Adipocyte (in vitro differentiated cells): Measurements from ENCODE around the gene FHL2.
A peak's percentile ranks its signal among the peaks of the same experiment; 100 is the strongest.
"Not testable (repeated sequence)": the region's sequence is repeated elsewhere in the genome, so short reads cannot be mapped to it uniquely, and the experiment has no call there.

Experiments used
- DNase-seq: peaks from one replicate; pipeline ENCODE4 v3.0.0-alpha.2; 2015; ENCODE audit warnings: low read depth
- H3K27me3 ChIP-seq: replicated peaks from 2 replicates; pipeline ENCODE4 v1.7.0; 2013; ENCODE audit warnings: mild to moderate bottlenecking, low read length, moderate library complexity; ENCODE audit not compliant: control insufficient read depth, insufficient read depth
- H3K36me3 ChIP-seq: 2 replicates; pipeline ENCODE4 v1.7.0; 2013; ENCODE audit warnings: low read length, mild to moderate bottlenecking, moderate library complexity; ENCODE audit not compliant: control insufficient read depth, insufficient read depth, severe bottlenecking
- H3K4me1 ChIP-seq: 2 replicates; pipeline ENCODE4 v1.7.0; 2013; ENCODE audit warnings: mild to moderate bottlenecking, low read length, moderate library complexity; ENCODE audit not compliant: control insufficient read depth, insufficient read depth
- H3K4me3 ChIP-seq: 2 replicates; pipeline ENCODE4 v1.7.0; 2013; ENCODE audit warnings: mild to moderate bottlenecking, low read length, moderate library complexity
- H3K9ac ChIP-seq: 2 replicates; pipeline ENCODE4 v1.7.0; 2013; ENCODE audit warnings: mild to moderate bottlenecking, low read length, moderate library complexity
- H3K9me3 ChIP-seq: 2 replicates; pipeline ENCODE4 v1.7.0; 2013; ENCODE audit warnings: mild to moderate bottlenecking, low read length, moderate library complexity; ENCODE audit not compliant: control insufficient read depth

Gene FHL2

DNA sequence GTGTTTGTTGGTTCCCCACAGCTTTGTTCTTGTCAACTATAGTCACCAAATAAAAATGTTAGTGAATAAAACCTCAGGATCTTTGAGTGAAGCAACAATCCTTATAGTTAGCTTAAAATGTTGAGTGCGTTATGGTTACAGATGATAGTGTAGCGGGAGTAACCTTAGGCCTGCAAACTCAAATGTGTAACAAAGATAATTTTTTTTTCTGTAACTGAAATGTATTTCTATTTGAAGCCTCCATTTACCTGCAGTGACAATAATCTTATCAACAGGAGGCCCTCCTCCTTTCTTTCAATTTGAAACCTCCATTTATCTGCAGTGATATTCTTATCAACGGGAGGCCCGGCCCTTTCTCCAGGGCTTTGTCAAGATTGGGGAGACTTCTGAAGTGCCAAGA, 64.6 kb downstream of the FHL2 start:
- DNase-seq = no peak
- Histone ChIP-seq H3K4me3 (no peak overlapping the region), H3K36me3 (peaks cover 8% of the 10 kb centered on the region), H3K27me3 (no peaks in the 10 kb centered on the region), H3K9ac (no peak overlapping the region), H3K4me1 (peaks cover 31% of the 10 kb centered on the region), H3K9me3 (no peaks in the 10 kb centered on the region)

DNA sequence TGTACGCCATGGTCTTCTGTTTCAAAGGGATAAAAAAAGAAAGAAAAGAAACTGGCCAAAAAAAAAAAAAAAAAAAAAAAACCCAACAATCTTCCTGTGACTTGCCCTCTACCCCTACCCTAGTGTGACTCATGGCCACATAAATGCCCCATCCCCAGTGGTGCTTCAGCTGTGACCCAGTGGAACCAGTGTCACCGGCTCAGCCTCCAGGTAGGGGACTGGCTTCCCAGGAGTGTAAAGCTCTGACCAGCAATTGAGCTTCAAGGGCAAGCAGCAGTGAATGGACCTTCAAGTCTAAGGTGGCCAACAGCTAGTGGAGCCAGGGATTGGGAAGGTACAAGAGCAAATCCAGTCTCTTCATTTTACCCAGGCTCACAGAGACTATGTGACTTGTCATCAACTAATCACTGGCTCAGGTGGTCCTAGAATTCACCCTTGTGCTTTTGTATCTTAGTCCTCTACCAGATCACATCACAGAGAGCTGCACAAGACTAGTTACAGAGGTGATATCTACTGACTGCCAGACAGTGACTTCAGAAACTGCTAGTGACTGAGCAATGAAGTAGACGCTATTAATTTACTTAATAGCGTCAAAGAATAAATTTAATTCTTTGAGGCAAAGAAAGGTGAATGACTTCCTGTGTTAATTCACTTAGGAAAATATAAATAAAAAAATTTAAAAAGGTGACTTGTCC, 68.0 kb downstream of the FHL2 start:
- Histone ChIP-seq H3K36me3 (peaks cover 8% of the 10 kb centered on the region), H3K4me1 (peaks cover 39% of the 10 kb centered on the region), H3K4me3 (no peak overlapping the region), H3K9me3 (no peaks in the 10 kb centered on the region), H3K27me3 (no peaks in the 10 kb centered on the region), H3K9ac (peak overlapping the region; percentile 91)
- no peak for DNase-seq

DNA sequence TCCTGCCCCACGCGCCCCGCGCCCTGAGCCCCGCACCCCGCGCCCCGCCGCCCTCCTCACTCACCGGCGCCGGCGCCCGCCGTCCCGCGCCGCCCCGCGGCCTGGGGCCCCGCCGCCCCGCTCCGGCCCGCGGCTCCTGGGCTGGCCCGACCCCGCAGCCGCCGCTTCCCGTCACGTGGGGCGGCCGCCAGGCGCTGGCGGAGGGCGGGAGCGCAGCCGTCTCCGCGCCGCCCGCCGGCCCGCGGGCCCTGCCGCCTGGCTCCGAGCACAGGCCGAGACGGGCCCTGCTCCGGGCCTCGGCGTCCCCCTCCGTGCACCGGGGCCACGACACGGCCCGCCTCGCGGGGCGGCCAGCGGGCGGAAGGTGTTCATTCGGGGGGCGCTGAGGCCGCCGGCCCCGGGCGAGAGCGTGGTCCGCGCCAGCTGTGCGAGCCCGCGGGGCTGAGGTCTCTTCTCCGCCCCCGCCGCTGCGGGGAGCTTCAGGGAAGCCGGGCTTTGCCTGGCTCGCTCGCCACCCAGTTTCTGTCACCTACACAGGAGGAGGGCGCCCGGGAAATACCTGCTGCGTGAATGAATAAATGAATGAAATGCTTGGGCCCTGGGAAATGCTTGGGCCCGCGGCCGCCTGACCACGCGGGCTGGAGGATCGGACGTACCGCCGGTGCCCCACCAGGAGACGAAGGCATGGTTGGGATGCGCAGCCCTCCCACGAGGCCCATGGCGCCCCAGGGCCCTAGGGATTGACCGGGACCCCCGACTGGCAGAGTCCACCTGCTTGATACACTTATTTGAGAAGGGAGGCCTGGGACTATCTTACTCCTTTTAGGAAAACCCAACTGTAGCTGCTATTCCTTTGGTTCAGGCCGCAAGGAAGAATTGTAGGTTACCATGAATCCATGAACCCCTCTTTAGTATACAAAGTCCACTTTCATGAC, 69.0 kb downstream of the FHL2 start, which contains the start of gene TGFBRAP1:
Gene TGFBRAP1 (minus strand): TSS at position 175 of the 935 bp plus-strand sequence. CDS start 21,434 bp downstream, outside the sequence.
- no peaks in the 10 kb centered on the region for H3K9me3 ChIP-seq
- H3K4me3 ChIP-seq = peak within 1 kb of the TSS; percentile 86
- peak within 1 kb of the TSS; percentile 91 for H3K9ac ChIP-seq
- H3K27me3 ChIP-seq = no peaks in the 10 kb centered on the region
- peaks cover 8% of the 10 kb centered on the region for H3K36me3 ChIP-seq
- DNase-seq = peak; percentile 87
- peaks cover 49% of the 10 kb centered on the region for H3K4me1 ChIP-seq

GRCh38 chr2:105329197-105329554, 69.7 kb downstream of the FHL2 start:
- no peaks in the 10 kb centered on the region for H3K27me3 ChIP-seq
- peaks cover 3% of the 10 kb centered on the region for H3K36me3 ChIP-seq
- peak overlapping the region; percentile 86 for H3K4me3 ChIP-seq
- H3K9me3 ChIP-seq = no peaks in the 10 kb centered on the region
- no peak for DNase-seq
- H3K4me1 ChIP-seq = peaks cover 49% of the 10 kb centered on the region
- H3K9ac ChIP-seq = peak overlapping the region; percentile 76

DNA sequence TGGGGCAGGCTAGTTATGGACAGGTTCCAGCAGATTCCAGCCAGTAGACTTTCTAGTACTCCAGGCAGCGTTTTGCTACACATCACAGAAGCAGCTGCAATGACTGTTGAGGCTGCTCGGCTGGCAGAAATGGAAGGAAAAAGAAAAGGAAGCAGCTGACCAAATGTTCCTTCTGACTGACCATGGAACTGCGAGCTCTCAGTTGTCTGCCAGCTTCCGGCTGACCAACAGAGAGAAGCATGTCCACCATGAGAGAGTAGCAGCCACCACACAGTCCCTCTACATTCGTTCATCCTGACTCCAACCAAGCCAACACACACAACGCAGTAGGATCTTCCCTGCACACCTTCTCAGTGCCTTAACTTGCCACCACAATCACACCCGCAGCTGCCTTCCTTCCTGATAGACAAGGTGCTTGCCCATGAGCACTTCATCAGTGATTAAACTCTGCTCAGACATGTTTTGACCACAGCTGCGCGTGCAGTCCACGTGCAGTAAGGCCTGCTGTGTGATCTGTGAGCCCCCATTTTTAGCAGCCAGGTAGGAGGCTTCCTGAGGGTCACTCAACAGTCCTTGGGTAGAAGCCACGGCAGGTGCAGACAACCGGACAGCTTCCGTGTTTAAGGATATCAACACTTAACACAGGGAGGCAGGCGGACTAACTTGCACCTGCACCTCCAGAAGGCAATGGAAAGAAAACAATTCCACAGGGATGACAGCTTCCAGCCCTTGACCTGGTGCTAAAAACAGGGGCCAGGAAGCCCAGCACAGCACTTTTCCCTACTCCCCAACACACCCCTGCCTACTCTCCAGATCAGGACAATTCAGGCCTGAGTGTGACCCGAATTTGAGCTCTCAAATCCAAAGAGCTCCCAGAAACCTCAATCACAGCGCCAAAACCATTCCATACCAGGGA, 70.3 kb downstream of the FHL2 start:
- peak; percentile 40 for DNase-seq
- peak overlapping the region; percentile 86 for H3K4me3 ChIP-seq
- H3K36me3 ChIP-seq = no peaks in the 10 kb centered on the region
- no peaks in the 10 kb centered on the region for H3K9me3 ChIP-seq
- H3K4me1 ChIP-seq = peaks cover 49% of the 10 kb centered on the region
- H3K27me3 ChIP-seq = no peaks in the 10 kb centered on the region
- peak overlapping the region; percentile 76 for H3K9ac ChIP-seq

DNA sequence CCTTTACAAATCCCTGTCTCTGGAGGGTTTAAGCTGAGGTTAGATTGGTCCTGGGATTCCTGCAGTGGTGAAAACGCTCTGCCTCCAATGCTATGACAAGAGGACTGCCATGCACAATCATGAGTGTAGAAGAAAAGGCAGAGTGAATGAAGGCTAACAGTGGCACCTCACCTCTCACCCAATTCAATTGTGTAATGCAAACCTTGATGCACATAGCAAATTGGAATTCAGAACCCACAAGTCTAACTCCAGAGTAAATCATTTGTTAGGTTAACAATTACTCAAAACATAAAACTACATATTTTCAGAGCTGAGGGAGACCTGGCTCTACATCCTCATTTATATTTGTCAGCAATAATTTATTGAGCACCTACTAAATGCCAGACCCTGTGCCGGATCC, 71.2 kb downstream of the FHL2 start:
- no peaks in the 10 kb centered on the region for H3K9me3 ChIP-seq
- H3K4me3 ChIP-seq = peak overlapping the region; percentile 86
- peaks cover 49% of the 10 kb centered on the region for H3K4me1 ChIP-seq
- no peaks in the 10 kb centered on the region for H3K27me3 ChIP-seq
- DNase-seq = no peak
- no peaks in the 10 kb centered on the region for H3K36me3 ChIP-seq
- H3K9ac ChIP-seq = no peak overlapping the region

- peaks cover 49% of the 10 kb centered on the region for H3K4me1 ChIP-seq
- H3K9me3 ChIP-seq, H3K4me3 ChIP-seq, H3K9ac ChIP-seq, H3K36me3 ChIP-seq, H3K27me3 ChIP-seq, DNase-seq: not testable (repeated sequence)
Measured at GRCh38 chr2:105327271-105327670, 71.6 kb downstream of the FHL2 start.

- H3K9me3 ChIP-seq = no peaks in the 10 kb centered on the region
- no peaks in the 10 kb centered on the region for H3K36me3 ChIP-seq
- peaks cover 44% of the 10 kb centered on the region for H3K4me1 ChIP-seq
- no peak overlapping the region for H3K9ac ChIP-seq
- peak; percentile 61 for DNase-seq
- H3K4me3 ChIP-seq = no peak overlapping the region
- H3K27me3 ChIP-seq = no peaks in the 10 kb centered on the region
Measured at GRCh38 chr2:105325389-105325963, 73.4 kb downstream of the FHL2 start.

GRCh38 chr2:105324732-105325131, 74.1 kb downstream of the FHL2 start:
- Histone ChIP-seq H3K36me3 (no peaks in the 10 kb centered on the region), H3K4me3 (no peak overlapping the region), H3K27me3 (no peaks in the 10 kb centered on the region), H3K9ac (no peak overlapping the region), H3K4me1 (peaks cover 39% of the 10 kb centered on the region), H3K9me3 (no peaks in the 10 kb centered on the region)
- DNase-seq = peak; percentile 87

DNA sequence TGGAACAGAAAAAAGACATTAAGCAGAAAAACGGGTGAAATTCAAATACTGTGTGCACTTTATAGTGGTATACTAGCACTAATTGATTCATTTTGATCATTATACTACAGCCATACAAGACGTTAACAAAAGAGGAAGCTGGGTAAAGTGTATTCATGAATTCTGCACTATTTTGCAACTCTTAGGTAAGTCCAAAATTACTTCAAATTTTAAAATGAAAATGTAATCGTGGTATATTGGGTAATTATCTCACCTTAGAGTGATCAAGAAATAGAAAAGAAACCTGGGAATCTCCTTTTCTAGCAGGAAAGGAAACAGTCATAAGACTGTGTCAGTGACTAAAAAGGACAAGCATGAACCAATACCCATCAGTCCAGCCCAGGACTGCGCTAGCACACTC, 74.8 kb downstream of the FHL2 start:
- no peaks in the 10 kb centered on the region for H3K27me3 ChIP-seq
- no peak for DNase-seq
- H3K9ac ChIP-seq = no peak overlapping the region

More for the DNA sequence above, 74.8 kb downstream of the FHL2 start:
- no peaks in the 10 kb centered on the region for H3K9me3 ChIP-seq
- no peaks in the 10 kb centered on the region for H3K36me3 ChIP-seq
- peaks cover 39% of the 10 kb centered on the region for H3K4me1 ChIP-seq
- H3K4me3 ChIP-seq = no peak overlapping the region
